GM21576 (cell line): ENCODE data around the gene CCDC107.
A peak's percentile ranks its signal among the peaks of the same experiment; 100 is the strongest.
"Not testable (repeated sequence)": the region's sequence is repeated elsewhere in the genome, so short reads cannot be mapped to it uniquely, and the experiment has no call there.

Experiments
- ATAC-seq: cut with Tn5 transposase; IDR thresholded peaks from one replicate; pipeline ENCODE4 v1.9.1; 2021; ENCODE audit warnings: mild to moderate bottlenecking, moderate library complexity; ENCODE audit not compliant: unreplicated experiment

CCDC107 gene, protein sequence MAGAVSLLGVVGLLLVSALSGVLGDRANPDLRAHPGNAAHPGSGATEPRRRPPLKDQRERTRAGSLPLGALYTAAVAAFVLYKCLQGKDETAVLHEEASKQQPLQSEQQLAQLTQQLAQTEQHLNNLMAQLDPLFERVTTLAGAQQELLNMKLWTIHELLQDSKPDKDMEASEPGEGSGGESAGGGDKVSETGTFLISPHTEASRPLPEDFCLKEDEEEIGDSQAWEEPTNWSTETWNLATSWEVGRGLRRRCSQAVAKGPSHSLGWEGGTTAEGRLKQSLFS

DNA sequence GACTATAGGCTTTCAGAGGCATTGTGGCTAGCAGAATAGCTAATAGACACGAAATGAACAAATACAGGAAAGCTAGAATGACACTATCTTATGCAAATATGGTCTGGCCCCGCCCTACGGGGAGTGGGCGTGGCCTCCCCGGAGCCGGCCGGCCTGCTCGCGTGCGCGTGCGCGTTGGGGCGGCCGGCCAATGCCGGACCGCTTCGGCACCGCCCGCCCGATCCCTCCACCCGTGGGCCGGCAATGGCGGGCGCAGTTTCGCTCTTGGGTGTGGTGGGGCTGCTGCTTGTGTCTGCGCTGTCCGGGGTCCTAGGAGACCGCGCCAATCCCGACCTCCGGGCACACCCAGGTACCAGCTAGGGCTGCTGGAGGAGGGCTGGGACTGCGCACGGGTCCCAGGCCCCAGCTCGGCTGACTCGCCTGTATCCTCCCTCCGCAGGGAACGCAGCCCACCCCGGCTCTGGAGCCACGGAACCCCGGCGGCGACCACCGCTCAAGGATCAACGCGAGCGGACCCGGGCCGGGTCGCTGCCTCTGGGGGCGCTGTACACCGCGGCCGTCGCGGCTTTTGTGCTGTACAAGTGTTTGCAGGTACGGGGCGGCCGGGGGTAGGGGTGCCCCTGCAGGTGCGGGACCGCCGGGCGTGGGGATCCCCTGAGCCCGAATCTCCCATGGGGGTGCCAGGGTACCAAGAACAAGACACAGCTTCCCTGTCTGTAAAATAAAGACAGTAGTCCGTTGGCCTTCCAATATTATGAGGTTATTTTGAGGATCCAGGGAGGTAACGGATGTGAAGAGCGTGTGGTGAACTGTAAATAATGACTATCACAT lies at the start of gene CCDC107:
Gene CCDC107, plus strand, starts transcription at position 156 of the 831 bp plus-strand sequence. Its CDS starts 88 bp downstream, at position 244.
- peak; percentile 48 for ATAC-seq

GRCh38 chr9:35609001-35609819 lies 48.9 kb upstream of the CCDC107 start:
- no peak for ATAC-seq

GRCh38 chr9:35609820-35610163 lies 48.3 kb upstream of the CCDC107 start:
- ATAC-seq: no peak

DNA sequence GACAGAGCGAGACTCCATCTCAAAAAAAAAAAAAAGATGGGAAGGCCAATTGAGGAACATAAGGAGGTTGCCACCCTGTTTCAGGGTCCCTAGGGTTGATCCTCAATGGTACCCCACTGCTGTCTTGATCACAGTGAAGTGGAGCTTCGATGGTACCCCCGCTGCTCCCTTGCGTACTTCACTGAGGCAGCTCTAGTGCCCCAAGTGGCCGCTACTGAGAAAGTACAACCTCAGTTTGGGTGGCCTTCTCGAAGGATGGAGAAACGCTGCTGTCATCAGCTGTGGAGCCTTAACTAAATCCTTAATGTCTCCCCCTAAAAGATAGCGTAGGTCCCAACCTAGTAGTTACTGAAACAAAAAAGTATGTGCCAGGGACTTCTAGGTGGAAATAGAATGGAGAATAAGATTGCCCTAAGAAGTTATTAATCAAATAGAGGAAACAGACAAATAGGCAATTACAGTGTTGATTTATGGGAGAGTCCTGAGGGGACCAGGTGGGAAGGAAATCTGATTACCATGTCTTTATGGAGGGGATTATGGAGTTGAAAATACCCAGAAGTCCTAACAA lies 46.8 kb upstream of the CCDC107 start:
- ATAC-seq: peak; percentile 64

- not testable (repeated sequence) for ATAC-seq
Measured at GRCh38 chr9:35612066-35612465, 46.0 kb upstream of the CCDC107 start.

DNA sequence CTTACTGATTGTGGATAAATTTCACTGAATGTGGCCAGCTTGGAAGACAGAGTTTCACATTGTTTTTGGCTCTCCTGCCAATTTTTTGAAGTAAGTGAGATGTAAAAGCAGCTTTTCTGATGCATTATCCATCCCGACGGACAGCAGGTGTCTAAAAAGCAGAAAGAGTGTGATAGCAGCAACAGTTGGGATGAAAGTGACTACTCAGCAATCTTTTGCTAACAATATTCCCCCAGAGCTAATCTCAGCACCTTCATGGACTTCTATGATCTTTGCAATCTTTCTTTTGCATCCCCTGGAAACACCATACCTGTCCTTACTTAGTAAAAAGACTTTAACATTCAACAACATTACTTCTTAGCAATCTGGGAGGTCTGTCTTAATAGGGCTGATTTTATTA lies 45.2 kb upstream of the CCDC107 start:
- ATAC-seq: no peak

- ATAC-seq: no peak
Measured at GRCh38 chr9:35615981-35616680, 42.0 kb upstream of the CCDC107 start.

- peak; percentile 33 for ATAC-seq
Measured at GRCh38 chr9:35616681-35617459, 41.2 kb upstream of the CCDC107 start.

- no peak for ATAC-seq
Measured at GRCh38 chr9:35617548-35617947, 40.5 kb upstream of the CCDC107 start.

- ATAC-seq: no peak
Measured at GRCh38 chr9:35618325-35618727, 39.8 kb upstream of the CCDC107 start, which contains the start of gene CD72. Gene CD72, minus strand, starts transcription at chr9:35618413. Its CDS starts 110 bp downstream, at chr9:35618303.

DNA sequence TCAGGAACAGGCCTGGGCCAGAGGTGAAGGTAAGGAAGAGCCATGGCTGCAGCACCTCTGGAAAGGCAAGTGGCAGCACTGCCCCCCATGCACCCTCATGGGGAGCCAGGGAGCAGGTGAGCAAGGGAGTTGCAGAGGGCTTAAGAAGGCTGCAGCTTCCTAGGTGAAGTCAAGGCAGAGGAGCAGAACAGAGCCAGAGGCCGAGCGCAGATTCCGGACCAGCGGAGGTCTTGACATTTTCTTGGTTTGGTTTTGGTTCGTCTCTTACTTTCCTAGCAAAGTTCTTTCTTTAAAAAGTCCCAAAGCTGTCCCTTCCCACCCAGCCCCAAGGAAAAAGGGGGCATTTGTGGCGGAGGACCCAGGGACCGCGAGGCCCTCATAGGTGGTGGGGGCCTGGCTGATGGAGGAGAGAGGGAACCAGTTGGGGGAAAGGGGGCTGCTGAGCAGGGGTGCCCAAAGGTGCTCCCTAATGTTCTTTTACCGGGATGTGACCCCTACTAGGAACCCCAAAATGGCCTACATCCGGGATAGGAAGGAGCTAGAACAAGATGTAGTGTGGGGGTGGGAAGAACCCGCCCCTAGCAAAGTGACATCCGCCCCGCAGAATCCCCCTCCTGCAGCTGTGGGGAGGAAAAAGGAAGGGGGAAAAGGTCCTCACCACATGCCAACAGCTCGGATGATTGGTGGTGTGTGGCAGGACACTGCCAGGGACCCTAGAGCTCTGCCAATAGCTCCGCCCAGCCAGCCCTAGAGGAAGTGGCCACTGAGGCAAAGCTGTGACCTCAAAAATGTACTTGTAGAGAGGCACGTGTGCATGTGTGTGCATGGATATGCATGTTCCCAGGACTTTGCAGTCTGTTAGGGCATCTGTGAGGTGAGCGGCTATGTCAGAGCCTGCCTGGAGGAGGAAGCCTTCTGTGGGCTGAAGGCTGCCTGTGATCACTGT lies 39.0 kb upstream of the CCDC107 start:
- ATAC-seq: peak; percentile 46

- peak; percentile 40 for ATAC-seq
Measured at GRCh38 chr9:35619800-35620158, 38.3 kb upstream of the CCDC107 start.

GRCh38 chr9:35627575-35627974 lies 30.5 kb upstream of the CCDC107 start:
- ATAC-seq: no peak

- ATAC-seq: no peak
Measured at GRCh38 chr9:35628389-35628991, 29.6 kb upstream of the CCDC107 start.

- no peak for ATAC-seq
Measured at GRCh38 chr9:35629597-35629996, 28.5 kb upstream of the CCDC107 start.

DNA sequence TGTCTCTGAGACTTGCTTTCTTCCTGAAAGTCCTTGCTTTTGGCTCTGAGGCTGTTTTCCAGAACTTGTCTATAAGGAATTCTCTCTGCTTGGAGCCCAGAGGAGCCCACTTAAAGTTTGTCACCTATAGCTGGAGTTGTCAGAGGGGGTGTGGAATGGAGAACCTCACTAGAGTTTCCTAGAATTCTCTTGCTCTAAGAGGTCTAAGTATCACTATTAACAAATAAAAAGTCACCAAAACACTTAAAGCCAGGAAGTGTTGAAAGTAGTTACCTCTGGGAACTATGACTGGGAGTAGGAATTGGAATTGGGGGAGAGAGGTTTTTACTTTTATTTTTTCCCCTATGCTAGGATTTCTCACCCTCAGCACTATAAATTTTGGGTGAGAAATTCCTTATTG lies 22.4 kb upstream of the CCDC107 start:
- no peak for ATAC-seq

DNA sequence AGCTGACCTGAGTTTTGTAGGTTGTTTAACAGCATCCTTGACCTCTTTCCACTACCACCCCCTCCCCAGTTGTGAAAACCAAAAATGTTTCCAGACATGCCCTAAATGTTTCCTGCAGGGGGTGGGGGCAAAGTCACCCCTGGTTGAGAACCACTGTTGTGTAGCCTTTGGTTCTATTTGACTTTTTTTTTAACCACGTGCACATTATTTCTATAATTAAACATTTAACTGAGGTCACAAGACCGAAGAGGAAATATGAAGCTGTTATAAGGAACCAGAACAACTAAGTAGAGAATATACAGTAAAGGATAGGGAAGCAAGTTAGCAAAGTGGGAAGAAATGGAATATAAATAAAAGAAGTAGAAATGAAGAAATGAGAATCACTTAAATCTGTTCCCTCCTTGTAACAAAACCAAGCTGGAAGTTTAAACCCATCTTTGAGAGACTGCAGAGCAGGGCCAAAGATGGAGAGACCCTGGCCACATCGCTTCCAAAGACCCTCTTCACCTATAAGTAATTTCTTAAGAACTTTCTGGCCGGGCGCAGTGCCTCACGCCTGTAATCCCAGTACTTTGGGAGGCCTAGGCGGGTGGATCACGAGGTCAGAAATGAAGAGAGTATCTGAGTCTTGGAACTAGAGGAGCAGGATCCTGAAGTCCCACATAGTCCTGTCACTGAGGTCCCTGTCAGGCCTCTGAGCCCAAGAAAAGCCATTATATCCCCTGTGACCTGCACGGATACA lies 21.8 kb upstream of the CCDC107 start:
- no peak for ATAC-seq
